GM18498 (cell line): ENCODE measurements around the gene ST6GALNAC3.

ENCODE experiments used
- ATAC-seq: cut with Tn5 transposase; IDR thresholded peaks from one replicate; pipeline ENCODE4 v1.9.1; 2021; ENCODE audit warnings: mild to moderate bottlenecking, moderate library complexity; ENCODE audit not compliant: unreplicated experiment

Gene ST6GALNAC3

DNA sequence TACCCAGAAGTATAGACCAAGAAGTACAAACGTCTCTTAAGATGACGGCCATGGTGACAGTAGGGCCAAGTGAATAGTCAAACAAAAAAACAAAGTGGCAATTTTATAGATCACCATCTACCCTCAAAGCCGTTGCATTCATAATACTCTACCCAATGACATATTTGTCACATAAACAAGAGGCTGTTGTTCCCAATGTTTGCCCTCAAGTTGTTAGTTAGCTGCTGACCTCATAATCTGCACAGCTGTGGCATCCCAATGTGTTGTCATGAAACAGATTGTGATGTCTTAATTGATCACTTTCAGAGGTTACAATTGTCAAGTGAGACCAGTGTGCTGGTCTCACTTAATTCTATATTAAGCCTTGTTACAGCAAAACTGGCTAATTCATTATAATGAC lies 333.8 kb downstream of the ST6GALNAC3 start:
- no peak for ATAC-seq

DNA sequence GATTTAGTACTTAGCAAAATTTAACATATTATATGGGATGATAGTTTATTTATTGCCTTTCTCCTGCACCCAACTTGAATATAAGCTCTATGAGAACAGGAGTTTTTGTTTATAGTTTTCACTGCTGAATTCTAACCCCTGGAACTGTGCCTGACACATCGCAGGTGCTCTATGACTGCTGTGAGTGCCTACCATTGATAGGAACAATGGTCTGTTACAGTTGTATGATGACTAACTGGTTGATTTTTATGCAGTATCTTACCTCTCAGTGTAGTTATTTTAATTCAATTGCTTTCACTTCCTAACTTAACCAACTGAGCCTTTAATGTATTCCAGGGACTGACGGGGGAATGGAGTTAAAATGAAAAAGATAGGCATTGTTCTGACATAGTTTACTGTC lies 336.0 kb downstream of the ST6GALNAC3 start:
- no peak for ATAC-seq

DNA sequence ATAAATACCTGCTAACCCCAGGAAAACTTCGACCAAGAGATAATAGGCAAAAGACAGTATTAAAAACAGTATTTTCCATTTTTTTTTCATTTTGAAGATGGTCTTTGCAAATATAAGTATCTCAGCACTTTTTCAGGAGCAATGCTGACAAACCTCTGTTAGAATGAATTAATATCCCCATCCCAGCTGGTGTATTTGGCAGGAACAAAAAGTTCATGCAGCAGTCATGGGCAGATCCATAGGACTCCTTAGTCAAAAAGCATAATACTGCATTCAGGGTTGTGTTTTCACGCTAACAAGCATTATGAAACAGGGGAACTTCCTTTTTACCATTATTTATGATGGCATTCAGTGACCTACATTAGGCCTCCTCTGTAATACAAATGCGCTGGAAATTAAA lies 344.0 kb downstream of the ST6GALNAC3 start:
- ATAC-seq: no peak

DNA sequence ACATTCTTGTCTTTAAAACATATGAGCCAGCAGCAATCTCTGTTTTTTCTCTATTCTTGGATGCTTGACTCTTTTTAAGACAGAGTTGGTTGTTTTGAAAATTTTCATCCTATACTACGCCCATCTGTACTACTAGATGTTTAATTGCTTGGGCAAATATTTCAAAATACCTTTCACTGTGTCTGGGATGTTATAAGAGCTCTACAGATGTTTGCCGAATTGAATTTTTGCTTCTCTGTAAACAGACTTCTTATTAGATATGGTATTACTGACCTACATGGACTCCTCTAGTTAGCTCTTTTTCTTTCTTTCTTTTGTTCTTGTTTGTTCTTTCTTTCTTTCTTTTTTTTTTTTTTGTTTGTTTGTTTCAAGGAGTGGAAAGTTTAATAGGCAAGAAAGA lies 345.1 kb downstream of the ST6GALNAC3 start:
- no peak for ATAC-seq

DNA sequence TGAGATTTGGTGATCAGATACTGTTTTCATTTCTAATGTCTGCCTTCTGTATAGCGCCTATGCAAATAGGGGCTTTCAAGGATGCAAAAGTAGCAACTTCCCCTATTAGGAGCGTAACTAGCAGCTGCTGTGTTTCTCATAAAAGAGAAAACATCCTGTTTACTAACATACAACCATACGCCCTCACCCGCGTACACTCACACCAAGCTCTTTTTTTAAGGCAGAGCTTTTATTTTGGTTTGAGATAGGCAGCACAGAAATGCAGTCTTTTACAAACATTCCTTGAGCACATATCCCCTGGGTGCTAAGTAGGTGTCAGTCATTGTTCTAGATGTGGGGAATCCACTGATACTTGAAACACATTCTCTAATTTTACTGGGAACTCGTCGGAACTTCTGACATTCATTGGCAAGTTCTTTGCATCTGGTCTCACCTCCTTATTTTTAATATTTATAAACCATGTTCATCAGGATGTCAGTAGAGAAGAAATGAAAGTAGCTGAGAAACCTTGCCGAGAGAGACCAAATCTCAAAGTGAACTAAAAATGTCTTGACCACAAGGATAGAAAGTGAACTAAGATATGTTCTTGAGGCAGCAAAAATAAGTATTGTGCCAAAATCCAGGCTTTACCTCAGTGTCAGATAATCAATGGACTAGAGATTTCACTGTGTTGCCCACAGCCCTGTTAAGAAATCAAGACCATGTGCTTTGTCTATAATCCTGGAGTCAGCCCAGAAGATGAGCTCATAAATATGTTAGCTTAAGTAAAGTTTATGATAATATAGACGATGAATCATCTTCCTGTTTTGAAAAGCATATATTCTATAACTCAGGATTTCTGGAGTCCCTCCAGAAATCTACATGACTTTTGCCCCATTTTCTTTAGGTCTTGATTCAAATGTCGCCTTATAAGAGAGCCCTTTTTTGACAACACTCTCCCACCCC lies 350.9 kb downstream of the ST6GALNAC3 start:
- peak; percentile 68 for ATAC-seq

DNA sequence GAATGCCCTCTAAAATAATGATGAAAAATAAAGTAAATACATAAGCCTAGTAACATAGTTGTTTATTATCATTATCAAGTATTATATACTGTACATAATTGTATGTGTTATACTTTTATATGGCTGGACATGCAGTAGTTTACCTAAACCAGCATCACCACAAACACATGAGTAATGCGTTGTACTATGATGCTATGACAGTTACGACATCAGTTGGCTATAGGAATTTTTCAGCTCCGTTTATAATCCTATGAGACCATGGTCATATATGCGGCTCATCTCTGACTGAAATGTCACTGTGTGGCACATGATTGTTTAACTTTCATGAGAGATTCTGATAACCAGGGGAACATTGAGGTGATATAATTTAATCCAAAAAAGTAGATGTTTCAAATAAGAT lies 352.1 kb downstream of the ST6GALNAC3 start:
- ATAC-seq: no peak

DNA sequence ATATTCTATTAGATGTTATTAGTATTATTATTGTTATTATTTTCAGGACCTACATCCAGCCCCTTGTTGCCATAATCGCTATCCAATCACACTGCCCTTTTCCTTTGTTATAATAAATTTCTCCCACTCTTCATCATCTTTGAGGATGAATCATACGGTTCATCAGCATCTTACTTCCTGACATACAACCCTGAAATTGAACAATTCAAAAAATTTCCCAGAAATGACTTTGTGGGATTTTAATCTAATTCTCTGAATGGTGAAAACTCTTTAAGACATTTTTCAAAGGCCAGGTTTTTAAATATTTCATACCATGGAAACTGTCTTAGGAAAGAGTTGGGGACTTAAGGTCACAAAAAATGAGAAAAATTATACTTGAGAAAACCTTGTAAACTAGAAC lies 353.5 kb downstream of the ST6GALNAC3 start:
- no peak for ATAC-seq

DNA sequence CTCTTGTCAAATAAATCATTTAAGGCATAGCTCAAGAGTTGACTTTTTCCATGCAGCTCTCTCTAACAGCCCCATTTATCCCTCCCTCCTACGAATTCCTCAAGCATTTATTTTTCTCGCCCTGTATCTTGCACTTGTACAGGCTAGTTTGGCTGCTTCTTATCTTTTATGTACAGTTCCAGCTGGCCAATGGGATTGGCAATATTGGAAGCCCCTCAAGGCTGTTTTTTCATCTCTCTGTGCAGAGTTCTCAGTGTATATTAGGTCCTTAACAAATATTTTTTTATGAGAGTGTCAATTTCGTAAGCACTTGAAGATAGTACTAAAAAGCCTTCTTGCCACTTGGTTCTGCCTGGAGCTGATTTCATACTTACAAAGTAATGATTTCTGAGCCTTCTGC lies 356.0 kb downstream of the ST6GALNAC3 start:
- no peak for ATAC-seq

DNA sequence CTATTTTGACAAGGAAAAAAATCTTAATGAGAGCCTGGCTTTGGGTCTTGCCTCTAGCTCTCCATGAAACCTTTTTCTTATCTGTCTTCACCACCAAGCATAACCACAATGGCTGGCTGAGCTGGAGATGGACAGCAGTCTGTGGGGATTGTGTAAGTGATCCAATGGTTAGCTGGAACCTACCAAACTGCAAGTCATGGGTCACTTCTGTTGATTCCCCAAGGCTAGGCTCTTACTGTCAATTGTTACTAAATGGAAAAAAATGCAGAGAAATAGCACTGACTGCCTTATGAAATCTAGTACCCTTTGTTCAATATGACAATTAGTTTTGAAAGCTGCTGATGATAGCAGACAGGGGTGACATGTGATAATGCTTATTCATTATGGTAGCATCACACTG lies 359.0 kb downstream of the ST6GALNAC3 start:
- no peak for ATAC-seq

DNA sequence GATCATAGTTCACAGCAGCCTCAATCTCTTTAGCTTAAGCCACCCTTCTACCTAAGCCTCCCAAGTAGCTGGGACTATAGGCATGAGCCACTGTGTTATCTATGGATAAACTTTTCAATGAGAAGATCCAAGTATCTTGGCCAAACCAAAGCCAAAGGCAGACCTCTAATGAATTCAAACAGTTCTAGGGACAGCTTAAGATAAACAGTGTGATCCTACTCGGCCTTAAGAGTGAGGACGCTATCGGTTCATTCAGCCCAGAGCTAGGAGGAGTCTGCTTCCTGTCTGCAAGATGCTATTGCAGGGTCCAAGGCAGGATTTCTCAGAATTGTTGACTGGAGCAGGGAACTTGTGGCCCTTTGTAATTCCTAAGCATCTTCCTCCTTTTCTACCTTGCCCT lies 368.7 kb downstream of the ST6GALNAC3 start:
- no peak for ATAC-seq

DNA sequence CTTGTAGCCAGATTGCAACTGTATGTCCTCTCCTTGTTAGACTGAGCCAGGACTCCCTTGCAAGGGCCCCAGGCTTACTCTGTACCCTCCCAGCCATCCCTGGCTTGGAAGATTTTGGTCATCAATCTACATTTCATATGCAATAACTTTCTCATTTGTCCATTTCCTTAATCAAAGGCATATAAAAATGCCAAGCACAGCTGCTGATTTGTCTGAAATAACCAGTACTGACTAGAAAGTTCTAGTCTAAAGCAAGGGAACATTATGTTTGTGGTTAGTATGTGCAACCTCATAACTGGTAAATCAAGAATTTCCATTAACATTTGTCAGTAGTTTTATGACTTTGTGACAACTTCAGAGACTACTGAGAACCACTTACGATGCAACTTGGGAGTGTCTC lies 370.2 kb downstream of the ST6GALNAC3 start:
- ATAC-seq: no peak

DNA sequence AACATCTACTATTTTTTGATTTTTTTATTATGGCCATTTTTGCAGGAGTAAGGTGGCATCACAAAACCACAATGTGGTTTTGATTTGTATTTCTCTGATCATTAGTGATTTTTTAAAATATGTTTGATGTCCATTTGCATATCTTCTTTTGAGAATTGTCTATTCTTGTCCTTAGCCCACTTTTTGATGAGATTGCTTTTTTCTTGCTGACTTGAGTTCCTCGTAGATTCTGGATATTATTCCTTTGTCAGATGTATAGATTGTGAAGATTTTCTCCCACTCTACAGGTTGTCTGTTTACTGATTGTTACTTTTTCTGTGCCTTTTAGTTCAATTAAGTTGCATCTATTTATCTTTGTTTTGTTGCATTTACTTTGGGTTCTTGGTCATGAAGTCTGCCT lies 375.7 kb downstream of the ST6GALNAC3 start:
- no peak for ATAC-seq

DNA sequence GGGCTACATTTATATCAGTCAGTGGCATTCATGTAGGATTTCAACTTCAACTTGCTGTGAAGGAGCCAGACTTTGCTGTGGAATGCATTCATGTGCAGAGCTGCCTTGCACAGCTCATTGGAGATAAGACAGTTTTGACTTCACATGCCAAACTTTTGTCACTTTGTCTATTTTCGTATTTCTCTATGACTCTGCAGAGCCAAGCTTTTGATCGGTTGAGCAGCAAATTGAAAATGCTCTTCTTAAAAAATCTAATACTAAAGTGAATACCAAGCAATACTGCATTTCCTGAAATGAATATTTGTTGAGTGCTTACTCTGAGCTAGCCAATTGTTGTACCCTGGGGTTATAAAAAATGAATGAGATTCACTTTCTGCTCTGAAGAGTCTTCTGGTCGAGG lies 388.7 kb downstream of the ST6GALNAC3 start:
- no peak for ATAC-seq

DNA sequence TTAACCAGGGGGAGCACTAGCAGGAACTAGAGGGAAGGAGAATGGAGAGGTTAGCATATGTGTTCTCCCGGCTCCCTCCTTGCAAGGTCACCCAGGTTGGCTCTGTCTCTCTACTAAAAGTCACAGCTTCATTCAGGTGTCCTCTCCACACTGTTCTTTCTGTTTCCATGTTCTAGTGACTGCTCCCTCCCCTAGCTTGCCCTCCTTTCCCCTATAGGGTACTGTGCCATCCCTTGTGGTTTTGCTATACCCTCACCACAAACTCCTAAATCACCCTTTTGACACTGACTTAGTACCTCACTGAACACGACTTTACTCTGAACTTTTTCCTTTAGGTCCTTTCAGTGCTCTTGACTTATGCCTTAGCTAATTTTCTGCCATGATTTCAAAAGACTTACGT lies 389.3 kb downstream of the ST6GALNAC3 start:
- no peak for ATAC-seq

DNA sequence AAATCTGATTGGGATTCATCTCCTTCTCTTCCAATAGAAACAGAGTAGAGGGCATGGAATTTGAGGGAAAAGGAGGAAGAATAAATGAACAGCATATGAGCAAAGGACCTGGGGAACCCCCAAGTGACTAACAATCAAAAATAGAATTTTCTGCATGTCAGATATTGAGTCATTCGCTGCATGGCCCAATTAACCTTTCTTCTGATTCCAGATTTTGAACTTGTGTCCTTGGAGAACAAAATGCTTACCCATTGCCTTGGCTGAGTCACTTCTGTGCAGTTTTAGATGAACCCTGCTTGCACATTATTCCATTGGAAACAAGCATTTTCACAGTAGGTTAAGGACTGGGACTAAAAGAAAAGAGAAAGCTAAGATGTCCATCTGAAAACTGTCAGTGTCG lies 390.5 kb downstream of the ST6GALNAC3 start:
- ATAC-seq: no peak

DNA sequence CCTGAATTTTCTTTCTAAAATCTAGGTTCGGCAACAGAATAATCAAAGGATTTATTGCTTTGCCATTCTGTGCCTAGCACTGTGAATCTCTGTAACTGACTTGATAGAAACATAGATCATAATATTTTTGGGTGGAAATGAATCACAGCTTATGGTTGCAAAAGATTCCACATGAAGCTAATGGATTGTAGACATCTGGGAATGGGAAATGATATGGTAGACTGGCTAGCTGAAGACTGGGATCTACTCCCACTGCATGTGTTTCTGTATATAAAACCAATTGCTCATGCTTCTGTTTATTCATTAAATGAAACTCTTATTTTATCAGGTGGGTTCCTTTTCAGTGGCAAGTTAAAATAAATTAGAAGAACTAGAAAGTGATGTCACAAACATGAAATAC lies 395.6 kb downstream of the ST6GALNAC3 start:
- no peak for ATAC-seq

DNA sequence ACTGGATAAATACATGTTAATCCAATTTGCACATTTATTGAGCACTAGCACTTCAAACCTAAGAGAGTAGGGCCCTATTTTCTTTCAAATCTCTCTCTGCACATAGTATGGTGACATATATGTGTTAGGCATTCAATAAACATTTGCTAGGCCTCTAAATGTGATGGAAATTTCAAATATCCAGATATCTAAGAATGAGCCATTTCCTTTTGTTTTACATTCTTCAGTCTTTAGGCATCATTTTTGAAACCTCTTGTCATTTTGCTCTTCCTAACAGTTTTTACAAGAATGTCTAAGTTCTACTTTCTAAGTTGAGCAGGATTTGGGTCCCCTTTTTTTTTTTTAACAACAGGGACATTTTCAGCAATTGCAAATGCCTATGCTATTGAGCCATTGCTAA lies 397.0 kb downstream of the ST6GALNAC3 start:
- ATAC-seq: no peak

DNA sequence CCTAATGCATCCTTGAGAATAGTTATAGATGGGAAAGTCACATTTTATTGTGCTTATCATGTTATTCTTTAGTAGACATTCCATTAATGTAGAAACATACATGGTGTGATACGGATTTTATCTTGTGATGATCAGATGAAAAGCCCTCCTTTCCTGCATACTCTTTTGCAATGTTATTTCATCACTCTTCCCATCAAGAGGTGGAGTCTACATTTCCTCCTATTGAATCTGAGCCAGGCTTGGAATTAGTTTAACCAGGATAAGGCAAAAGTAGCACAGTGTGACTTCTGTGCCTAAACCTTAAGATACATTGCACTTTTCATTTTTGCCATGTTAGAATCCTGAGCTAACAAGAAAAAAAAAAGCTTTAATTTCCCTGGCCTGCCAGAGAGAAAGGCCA lies 399.0 kb downstream of the ST6GALNAC3 start:
- ATAC-seq: no peak

DNA sequence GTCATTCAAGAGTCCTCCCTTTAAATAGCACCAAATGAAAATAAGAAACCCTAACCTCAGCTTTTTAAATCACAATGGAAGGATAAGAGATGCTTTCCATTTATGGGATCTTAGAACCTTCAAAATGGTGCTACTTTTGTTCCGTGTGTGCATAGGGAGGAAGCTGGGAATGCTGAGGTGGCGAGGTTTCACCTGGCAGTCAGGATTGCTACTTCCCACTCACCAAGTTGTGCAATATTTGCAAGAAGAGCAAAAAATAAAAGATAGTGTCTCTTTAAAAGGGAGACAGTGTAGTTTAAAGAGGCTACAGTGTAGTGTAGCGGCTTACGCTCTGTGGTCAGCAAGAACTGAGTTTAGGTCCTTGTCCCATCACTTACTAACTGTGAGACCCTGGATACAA lies 400.4 kb downstream of the ST6GALNAC3 start:
- ATAC-seq: no peak

DNA sequence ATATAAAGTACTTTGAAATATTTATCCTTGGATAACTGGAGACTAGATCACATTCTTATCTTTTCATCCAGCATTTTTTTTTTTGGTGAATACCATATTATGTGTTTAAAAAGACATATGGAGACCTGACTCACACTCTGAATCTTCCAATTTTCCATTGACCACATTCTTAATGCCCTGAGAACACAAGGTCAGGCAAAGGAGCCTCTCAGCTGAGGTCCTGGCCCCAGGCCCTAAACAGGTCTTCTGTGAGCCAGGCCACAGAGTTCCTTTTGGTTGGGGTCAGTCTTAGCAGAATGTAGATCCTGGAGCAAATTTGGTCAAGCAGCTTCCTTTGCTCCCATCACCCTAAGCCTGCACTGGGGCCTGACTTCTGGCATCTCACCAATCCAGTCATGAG lies 402.6 kb downstream of the ST6GALNAC3 start:
- no peak for ATAC-seq

DNA sequence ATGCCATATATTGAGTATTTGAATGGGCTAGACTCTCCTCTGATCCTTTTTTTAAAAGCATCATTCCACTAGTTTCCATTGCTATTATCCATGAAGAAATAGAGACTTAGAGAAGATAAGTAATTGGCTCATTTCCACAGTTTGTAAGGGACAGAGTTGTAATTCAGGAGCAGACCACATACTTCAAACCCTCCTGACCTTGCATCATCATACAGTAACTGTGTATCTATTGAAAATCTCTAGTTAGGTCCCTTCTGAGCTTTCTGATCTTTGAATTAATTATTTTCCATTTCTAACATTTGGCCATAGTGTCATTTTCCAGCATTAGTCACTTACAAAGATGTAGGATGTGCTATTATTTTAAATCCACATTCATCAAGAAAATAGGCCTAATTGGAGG lies 406.3 kb downstream of the ST6GALNAC3 start:
- ATAC-seq: no peak

DNA sequence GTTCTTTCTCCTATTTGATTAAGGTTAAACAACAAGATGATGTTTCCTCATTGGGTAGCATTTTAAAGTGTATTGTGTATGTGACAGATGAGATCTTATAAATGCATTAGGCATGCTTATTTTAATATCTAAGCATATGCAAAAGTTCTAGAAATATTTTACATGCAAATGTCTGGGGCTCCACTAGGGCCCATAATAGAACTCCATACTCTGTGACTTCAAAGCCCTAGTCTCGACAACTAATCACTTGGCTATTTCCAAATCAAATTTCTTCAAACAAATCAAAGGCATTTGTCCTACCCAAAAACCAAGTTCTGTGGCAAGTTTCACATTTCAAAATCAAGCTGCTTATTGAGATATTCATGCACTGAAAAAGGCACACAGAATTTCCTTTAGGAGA lies 407.1 kb downstream of the ST6GALNAC3 start:
- ATAC-seq: no peak

DNA sequence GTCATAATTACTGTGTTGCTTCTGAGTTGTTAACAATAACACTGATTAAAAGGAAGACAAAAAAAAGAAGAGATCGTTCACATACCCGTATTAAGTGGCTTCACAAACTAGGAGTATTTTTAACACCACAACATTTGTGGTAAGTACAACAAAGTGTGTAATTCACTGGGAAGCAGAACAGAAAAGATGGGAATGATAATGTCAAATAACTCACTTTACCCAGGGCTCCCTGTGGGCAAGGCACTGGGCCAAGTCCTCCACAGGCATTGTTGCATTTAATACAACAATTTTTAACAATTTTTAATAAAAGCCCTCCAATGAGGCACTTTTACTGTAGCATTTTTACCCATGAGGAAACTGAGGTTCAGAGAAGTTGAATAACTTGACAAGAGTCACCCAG lies 407.7 kb downstream of the ST6GALNAC3 start:
- ATAC-seq: no peak
